ENCODE measurements around the gene LRRC72.

GRCh38 chr7:16504019-16504418 is 22.6 kb upstream of the LRRC72 start:
- TF ChIP-seq TCF7L2 (IDR thresholded peaks at IDR 0.05; ENCODE audit: low read depth, low read length) (no peak), ZEB2 (IDR thresholded peaks at IDR 0.05) (no peak), RAD21 (CRISPR knock-in tag; conservative IDR thresholded peaks at IDR 0.05 in 1 of 2, IDR thresholded peaks at IDR 0.05 in 1 of 2) (no peak), NBN (IDR thresholded peaks at IDR 0.05; ENCODE audit: low read depth) (no peak), CTCF (IDR thresholded peaks at IDR 0.05 in 2 of 3, conservative IDR thresholded peaks at IDR 0.05 in 1 of 3; ENCODE audit: insufficient read depth in 2 of 3, low read depth in 1 of 3, low read length in 3 of 3) (no peak), MTA1 (IDR thresholded peaks at IDR 0.05; ENCODE audit: borderline replicate concordance) (no peak), MAFK (IDR thresholded peaks at IDR 0.05; ENCODE audit: low read length) (no peak), IRF1 (CRISPR knock-in tag; IDR thresholded peaks at IDR 0.05; ENCODE audit: borderline replicate concordance) (no peak), ARID1B (IDR thresholded peaks at IDR 0.05) (no peak), GABPA (tag; conservative IDR thresholded peaks at IDR 0.05; ENCODE audit: low read depth) (no peak), RBBP5 (IDR thresholded peaks at IDR 0.05; ENCODE audit: borderline replicate concordance, insufficient read depth, low read length, poor library complexity, severe bottlenecking) (no peak)
